Activated T-helper 2 cell treated with anti-CD3 and anti-CD28 coated beads, Interferon-gamma antibody, Interleukin-2, Interleukin-4, amounts not matched to agents 10 μg/mL and 5 μg/mL and 100 μg/mL, durations not matched to agents 14 hours and 24 hours and 36 hours (primary cell): ENCODE data around the gene PDE5A. TPM values are rescaled to one million over a fixed set of nuclear protein-coding genes. Genes with fewer than 3 reads are reported as not detected.

Source experiments
- DNase-seq: peaks from one replicate; pipeline ENCODE4 v3.0.0; 2021; ENCODE audit warnings: low spot score
- H3K27ac Mint-ChIP-seq: one replicate; pipeline ENCODE4 v1.8.0; 2021; ENCODE audit warnings: mixed read lengths
- H3K27me3 Mint-ChIP-seq: one replicate; pipeline ENCODE4 v1.8.0; 2021; ENCODE audit warnings: low read depth, mixed read lengths
- H3K36me3 Mint-ChIP-seq: one replicate; pipeline ENCODE4 v1.8.0; 2021; ENCODE audit warnings: low read depth, mixed read lengths
- H3K4me1 Mint-ChIP-seq: one replicate; pipeline ENCODE4 v1.8.0; 2021; ENCODE audit warnings: low read depth, mixed read lengths
- H3K4me3 Mint-ChIP-seq: one replicate; pipeline ENCODE4 v1.8.0; 2021; ENCODE audit warnings: low read depth, mild to moderate bottlenecking, moderate library complexity, mixed read lengths
- H3K9me3 Mint-ChIP-seq: one replicate; pipeline ENCODE4 v1.8.0; 2021; ENCODE audit warnings: mixed read lengths
- intact Hi-C: fragments of 100-400 bp; cut with micrococcal nuclease; formaldehyde crosslinking; loops from one replicate; pipeline ENCODE4 v1.15.1; 2023
- total RNA-seq: library from RNA; stranded (reverse); gene quantifications from 2 replicates; pipeline ENCODE4 v1.2.3, GENCODE V29; 2022

PDE5A gene
- total RNA-seq, 1 donor from 2014 or later: 0.32 TPM

DNA sequence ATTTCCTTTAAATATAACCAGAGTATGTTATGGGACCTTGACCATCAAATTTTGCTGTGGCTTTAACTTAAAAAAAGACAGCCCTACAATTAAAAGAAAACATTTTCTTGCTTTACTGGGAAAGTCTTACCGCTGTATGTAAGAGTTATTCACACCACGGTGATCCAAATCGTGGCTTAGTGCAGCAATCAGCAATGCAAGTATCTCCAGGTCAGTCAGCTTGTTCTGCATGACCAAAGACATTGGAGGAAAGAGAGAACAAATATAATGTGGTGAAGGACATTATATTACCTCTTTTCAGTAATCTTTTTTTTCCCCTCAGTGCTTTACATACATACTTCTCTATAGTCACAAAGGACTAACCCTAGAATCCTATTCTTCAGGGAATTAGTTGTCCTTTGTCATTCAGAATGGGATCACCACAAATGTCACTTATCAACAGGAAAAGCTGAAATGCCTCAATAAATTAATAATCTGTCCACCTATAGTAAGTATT lies 109.6 kb downstream of the PDE5A start:
- Mint-ChIP-seq H3K27ac (no peak overlapping the region), H3K9me3 (no peaks in the 10 kb centered on the region), H3K27me3 (no peaks in the 10 kb centered on the region), H3K36me3 (peaks cover 31% of the 10 kb centered on the region), H3K4me1 (peaks cover 2% of the 10 kb centered on the region), H3K4me3 (no peak overlapping the region)
- intact Hi-C loops: no loop called here
- no peak for DNase-seq

DNA sequence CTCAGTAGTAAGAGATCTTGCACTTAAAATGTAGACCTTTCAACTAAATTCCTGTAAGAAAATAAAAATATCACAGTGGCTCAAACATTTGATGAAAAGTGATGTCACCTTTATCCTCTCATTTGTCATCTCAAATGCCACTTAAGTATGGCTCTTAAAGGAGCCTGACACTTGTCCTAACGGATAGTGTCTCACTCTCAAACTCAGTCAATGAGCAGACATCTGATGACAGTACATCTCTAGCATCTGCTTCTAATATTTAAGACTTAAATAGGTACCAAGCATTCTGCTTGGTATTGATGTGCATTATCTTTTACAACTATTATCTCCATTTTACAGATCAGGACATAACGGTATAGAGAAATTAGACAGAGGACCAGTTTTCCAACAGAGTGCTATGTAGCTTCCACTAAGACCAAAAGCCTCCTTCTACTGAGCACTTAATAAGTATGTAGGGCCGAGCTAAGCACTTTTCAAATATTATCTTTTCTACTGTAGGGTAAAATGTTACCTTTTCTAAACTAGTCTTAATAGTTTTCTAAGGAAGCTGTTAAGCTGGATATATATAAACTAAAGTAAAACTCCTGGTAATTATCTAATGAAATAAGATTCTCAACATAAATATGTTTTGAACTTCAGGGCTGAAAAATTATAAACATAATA lies 110.2 kb downstream of the PDE5A start:
- no peaks in the 10 kb centered on the region for H3K9me3 Mint-ChIP-seq
- no peak for DNase-seq
- peaks cover 33% of the 10 kb centered on the region for H3K36me3 Mint-ChIP-seq
- H3K4me1 Mint-ChIP-seq: peaks cover 2% of the 10 kb centered on the region
- H3K27ac Mint-ChIP-seq: no peak overlapping the region
- H3K4me3 Mint-ChIP-seq: no peak overlapping the region
- intact Hi-C loops: no loop called here
- no peaks in the 10 kb centered on the region for H3K27me3 Mint-ChIP-seq

DNA sequence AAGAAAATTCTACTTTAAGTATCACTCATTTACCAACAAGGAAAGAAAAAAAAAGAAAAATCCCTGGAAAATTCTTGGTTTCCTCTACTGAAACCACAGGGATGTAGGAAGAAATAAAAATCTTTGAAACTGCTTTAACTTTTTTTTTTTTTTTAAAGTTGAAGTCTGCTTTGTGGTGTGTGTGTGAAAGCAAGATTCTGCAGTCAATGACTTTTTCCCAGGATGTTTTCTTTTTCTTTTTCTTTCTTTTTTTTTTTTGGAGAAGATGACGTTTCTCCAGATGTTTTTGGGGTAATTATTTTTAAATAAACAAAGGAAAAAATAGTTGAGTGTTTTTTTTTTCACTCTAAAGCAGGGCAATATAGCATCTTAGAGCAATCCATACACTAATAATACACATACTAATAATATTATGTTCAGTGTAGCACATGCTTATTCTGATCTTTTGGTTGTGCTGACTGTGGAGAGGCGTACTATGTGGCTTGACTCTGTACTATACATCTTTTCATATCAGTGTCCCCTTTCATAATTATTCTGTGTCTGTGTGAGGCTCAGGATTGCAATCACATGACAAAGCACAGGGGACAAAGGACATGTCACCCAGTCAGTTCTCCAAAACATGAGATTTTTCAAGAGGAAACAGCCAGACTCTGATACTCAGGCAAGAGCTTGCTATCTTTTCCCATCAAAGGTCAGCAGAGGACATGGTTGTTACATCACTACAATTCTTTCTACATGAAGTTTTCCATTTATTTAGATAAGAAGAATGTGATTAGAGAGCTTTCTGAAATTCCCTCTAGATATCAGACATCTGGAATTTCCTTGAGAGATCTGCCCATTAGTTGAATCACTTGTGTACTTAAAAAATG lies 111.0 kb downstream of the PDE5A start:
- H3K36me3 Mint-ChIP-seq: peaks cover 31% of the 10 kb centered on the region
- no peak overlapping the region for H3K4me3 Mint-ChIP-seq
- no peaks in the 10 kb centered on the region for H3K27me3 Mint-ChIP-seq
- intact Hi-C loops: no loop called here
- H3K9me3 Mint-ChIP-seq: no peaks in the 10 kb centered on the region
- peaks cover 2% of the 10 kb centered on the region for H3K4me1 Mint-ChIP-seq
- no peak for DNase-seq
- no peak overlapping the region for H3K27ac Mint-ChIP-seq

DNA sequence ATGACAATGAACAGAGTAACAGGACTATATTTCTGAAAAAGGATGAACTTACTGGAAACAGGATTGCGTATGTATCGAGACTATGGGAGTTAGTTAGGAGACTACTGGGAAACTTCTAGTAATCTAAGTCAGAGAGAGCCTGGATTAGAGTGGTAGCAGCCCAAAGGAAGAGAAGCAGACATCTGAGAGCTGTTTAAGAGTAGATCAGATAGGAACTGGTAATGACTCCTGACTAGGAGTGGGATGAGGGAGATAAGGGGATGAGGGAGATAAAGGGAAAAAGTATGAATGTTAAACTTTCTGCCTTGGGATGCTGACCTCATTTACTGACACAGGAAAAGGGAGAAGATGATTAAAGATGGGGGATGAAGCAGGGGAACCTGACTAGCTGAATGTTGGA lies 116.2 kb downstream of the PDE5A start:
- Mint-ChIP-seq H3K27ac (no peak overlapping the region), H3K9me3 (no peaks in the 10 kb centered on the region), H3K36me3 (peaks cover 21% of the 10 kb centered on the region), H3K27me3 (no peaks in the 10 kb centered on the region), H3K4me3 (no peak overlapping the region), H3K4me1 (no peaks in the 10 kb centered on the region)
- no peak for DNase-seq
- intact Hi-C loops: no loop called here

DNA sequence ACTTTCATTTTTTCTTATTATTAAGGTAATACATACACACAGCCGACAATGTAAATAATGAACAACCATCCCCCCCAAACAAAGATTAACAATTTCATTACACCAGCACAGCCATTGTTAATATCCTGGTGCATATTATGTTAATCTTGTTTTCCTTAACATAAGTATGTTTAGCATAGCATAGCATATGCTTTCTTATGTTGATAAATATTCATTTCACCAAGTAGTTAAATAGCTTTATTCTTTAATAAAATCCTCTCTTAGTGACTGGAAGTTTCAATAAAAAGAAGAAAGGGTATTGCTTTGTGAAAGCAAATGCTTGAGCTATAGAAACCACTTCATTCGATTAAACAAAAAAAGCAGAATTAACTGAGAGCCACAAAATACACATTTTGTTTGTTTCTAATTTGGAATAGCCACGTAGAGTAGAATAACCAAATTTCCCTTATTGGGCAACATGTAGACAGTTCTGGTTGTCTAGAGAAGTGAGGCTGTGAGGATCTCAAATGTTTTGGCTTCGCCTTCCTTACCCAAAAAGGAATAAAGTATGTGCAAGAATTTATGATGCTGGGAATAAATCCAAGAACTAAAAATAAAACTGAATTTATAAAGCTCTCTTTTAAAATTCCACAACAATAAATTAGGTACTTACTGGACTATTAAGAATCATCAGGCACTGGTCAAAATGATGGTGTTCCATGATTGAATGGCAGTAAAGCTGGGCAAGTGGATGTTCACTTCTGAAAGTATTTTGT lies 118.0 kb downstream of the PDE5A start:
- H3K4me1 Mint-ChIP-seq: no peaks in the 10 kb centered on the region
- DNase-seq: no peak

DNA sequence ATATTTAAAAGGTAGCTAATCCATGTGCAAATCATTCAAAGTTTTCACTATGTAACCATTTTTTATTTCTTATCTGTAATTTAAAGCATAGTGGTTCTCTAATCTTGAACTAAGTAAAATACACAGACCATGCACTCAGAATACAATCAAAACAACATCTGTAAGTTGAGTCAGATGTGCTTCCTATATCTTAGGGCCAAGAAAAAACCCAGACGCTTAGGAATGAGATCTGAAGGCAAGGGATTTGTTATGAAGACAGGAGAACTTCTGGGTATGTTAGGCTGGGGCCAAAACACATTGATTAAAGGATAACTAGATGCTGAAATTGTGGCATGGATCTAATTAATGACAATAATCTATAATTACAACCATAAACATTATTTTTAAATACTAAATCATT lies 120.3 kb downstream of the PDE5A start:
- Mint-ChIP-seq H3K36me3 (peaks cover 23% of the 10 kb centered on the region), H3K4me3 (no peak overlapping the region), H3K9me3 (no peaks in the 10 kb centered on the region), H3K4me1 (no peaks in the 10 kb centered on the region), H3K27me3 (no peaks in the 10 kb centered on the region), H3K27ac (no peak overlapping the region)
- intact Hi-C loops: no loop called here
- no peak for DNase-seq

More for the DNA sequence above, 118.0 kb downstream of the PDE5A start:
- Mint-ChIP-seq H3K36me3 (peaks cover 19% of the 10 kb centered on the region), H3K27me3 (no peaks in the 10 kb centered on the region), H3K27ac (no peak overlapping the region), H3K9me3 (no peaks in the 10 kb centered on the region), H3K4me3 (no peak overlapping the region)
- intact Hi-C loops: no loop called here

DNA sequence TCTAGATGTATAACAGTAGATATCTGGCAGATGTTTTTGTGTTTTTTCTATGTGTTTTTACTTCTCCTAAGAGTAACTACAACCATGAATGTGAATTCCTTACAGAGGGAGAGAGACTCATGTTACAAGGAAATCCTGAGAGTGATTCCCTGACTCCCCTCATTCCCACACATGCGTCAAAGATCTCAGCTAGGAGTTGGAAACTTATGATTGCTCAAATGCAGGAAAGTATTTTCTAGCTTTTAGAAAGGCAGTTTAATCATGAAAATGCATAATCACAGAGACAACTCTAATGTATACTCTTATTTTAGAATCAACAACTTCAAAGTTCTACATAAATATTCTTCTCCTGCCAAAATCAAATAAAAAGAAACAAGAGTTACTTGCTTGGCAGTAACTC lies 121.8 kb downstream of the PDE5A start:
- H3K4me1 Mint-ChIP-seq: no peaks in the 10 kb centered on the region
- no peaks in the 10 kb centered on the region for H3K9me3 Mint-ChIP-seq
- peaks cover 14% of the 10 kb centered on the region for H3K36me3 Mint-ChIP-seq
- H3K27ac Mint-ChIP-seq: no peak overlapping the region
- no peak for DNase-seq
- no peak overlapping the region for H3K4me3 Mint-ChIP-seq
- intact Hi-C loops: no loop called here
- H3K27me3 Mint-ChIP-seq: no peaks in the 10 kb centered on the region

DNA sequence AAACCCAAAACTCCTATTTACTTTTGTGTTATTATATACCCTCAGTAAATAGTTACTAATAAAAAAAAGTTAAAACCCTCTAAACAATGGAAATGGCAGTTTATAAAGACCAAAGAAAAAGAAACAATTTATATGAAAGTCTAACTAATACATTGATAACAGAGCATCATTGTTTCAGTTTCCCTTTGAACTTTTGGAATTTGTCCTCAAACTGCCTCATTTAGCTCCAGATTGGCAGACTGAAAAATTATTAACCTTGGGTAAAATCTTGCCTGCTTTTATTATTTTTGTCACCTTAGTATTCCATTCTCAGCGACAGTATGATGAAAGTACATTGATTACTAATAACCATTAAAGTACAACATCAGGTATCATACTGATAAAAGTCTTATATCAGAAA lies 124.0 kb downstream of the PDE5A start:
- Mint-ChIP-seq H3K4me1 (no peaks in the 10 kb centered on the region), H3K4me3 (no peak overlapping the region), H3K27me3 (no peaks in the 10 kb centered on the region), H3K36me3 (peaks cover 18% of the 10 kb centered on the region), H3K9me3 (no peaks in the 10 kb centered on the region), H3K27ac (no peak overlapping the region)
- DNase-seq: no peak
- intact Hi-C loops: no loop called here

DNA sequence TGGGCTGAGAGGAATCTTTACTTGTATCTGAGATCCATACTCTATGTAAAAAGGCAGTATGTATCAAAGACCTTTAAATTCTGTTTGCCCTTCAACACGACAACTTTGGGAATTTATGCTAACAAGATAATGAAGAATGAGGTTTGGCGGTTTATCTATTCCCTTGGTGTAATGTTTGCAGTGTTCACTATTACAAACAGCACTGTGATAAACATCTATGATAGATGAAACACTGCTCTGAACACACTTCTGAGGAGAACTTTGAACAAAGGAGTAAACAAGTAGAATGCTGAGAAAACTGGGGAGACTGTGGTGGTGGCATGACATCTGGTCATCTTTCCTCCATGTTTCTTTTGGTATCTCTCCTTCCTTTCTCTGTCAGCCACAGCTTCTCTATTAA lies 126.9 kb downstream of the PDE5A start:
- DNase-seq: no peak
- Mint-ChIP-seq H3K27ac (no peak overlapping the region), H3K4me3 (no peak overlapping the region), H3K27me3 (no peaks in the 10 kb centered on the region), H3K36me3 (peaks cover 24% of the 10 kb centered on the region), H3K9me3 (no peaks in the 10 kb centered on the region), H3K4me1 (no peaks in the 10 kb centered on the region)
- intact Hi-C loops: no loop called here

DNA sequence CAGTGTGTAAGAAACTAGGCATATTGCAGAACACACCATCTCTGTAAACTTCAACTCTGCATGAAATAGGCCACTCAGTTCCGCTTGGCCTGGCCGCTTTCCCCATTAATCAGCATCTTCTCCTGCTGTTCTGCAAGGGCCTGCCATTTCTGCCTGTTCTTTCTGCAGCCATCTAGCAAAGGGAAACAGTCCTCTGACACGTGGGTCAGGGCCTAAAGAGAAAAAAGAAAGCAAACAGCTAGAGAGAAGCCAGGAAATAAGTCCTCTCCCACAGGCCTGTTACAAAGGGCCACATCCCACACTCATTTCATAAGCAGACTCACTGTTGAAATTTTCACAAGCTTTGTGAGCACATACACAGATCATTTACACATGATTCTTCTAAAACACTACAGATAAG lies 130.1 kb downstream of the PDE5A start:
- H3K27me3 Mint-ChIP-seq: no peaks in the 10 kb centered on the region
- H3K27ac Mint-ChIP-seq: no peak overlapping the region
- intact Hi-C loops: loop anchor here (10.0 kb wide), 1 partner anchor 184 kb away; no protein-coding TSS in a partner anchor
- no peaks in the 10 kb centered on the region for H3K4me1 Mint-ChIP-seq
- H3K36me3 Mint-ChIP-seq: peaks cover 25% of the 10 kb centered on the region
- H3K9me3 Mint-ChIP-seq: no peaks in the 10 kb centered on the region
- DNase-seq: no peak
- H3K4me3 Mint-ChIP-seq: no peak overlapping the region

DNA sequence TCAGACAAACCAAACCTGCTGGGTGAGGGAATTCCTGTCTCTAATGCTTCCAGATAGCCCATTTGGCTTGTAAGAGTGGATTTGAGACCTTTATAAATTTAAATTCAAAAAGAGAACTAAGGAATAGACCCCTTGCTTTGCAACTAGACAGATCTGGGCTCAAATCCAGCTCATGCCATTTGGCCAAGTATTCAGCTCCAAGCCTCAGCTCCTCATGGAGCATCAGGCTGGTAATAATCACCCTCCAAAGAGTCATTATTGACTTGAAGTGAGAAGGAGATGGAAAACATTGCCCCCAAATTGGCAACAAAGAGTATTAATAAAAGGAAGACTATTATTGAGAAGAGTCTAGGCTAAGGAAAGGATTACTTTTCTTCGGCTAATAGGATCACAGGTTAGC lies 134.7 kb downstream of the PDE5A start:
- Mint-ChIP-seq H3K4me3 (no peak overlapping the region), H3K36me3 (peaks cover 18% of the 10 kb centered on the region), H3K4me1 (no peaks in the 10 kb centered on the region), H3K27ac (no peak overlapping the region), H3K27me3 (no peaks in the 10 kb centered on the region), H3K9me3 (no peaks in the 10 kb centered on the region)
- intact Hi-C loops: loop anchor here (5.0 to 10.0 kb wide), 2 partner anchors 179 to 452 kb away; no protein-coding TSS in a partner anchor
- no peak for DNase-seq

DNA sequence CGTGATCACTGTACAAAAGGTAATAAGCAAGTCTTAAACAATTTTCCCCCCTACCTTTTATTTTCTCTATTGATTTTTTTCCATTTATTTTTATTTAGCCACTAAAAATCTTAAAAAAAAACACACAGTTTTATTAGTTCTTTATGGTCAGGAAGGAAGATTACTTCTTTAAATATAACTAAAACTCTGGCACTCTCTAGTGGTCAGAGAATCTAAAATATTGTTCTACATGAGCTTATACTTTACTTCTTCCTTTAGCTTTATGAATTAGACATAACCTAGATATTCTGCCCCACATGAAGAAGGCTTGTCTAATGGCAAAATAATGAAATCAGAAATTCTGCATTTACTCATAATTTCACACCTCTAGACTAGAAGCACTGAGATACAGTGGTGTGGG lies 135.2 kb downstream of the PDE5A start:
- H3K27ac Mint-ChIP-seq: no peak overlapping the region
- H3K4me1 Mint-ChIP-seq: no peaks in the 10 kb centered on the region
- H3K36me3 Mint-ChIP-seq: peaks cover 14% of the 10 kb centered on the region
- H3K4me3 Mint-ChIP-seq: no peak overlapping the region
- H3K9me3 Mint-ChIP-seq: no peaks in the 10 kb centered on the region
- no peaks in the 10 kb centered on the region for H3K27me3 Mint-ChIP-seq
- intact Hi-C loops: loop anchor here (5.0 to 10.0 kb wide), 2 partner anchors 179 to 451 kb away; no protein-coding TSS in a partner anchor
- no peak for DNase-seq
